Omental fat pad (tissue), 4 donors: ENCODE data around the gene CENPP. TPM values are rescaled to one million over a fixed set of nuclear protein-coding genes. Genes with fewer than 3 reads are reported as not detected.
"Not testable (repeated sequence)": the region's sequence is repeated elsewhere in the genome, so short reads cannot be mapped to it uniquely, and the experiment has no call there.

Source experiments
- ATAC-seq: fragments of 150-250 bp; one replicate; pipeline ENCODE4 v1.9.1; 2016; ENCODE audit warnings: mild to moderate bottlenecking, moderate library complexity; ENCODE audit not compliant: low FRiP score
- DNase-seq: peaks from one replicate; pipeline ENCODE4 v3.0.0-alpha.2; 2019; ENCODE audit warnings: low spot score
- total RNA-seq, 4 donors: library from RNA; depleted of rRNA; stranded (reverse); fragments of >200 nt; gene quantifications; one replicate each; pipeline ENCODE4 v1.1.0, GENCODE V29; 2016
- TF ChIP-seq, protein P1 (sequence below), 3 donors: fragments of 450-650 bp; IDR thresholded peaks; one replicate each; pipeline ENCODE4 v1.5.1; 2016 to 2017; ENCODE audit warnings: antibody characterized with exemption in 3 of 3, mild to moderate bottlenecking in 3 of 3, moderate library complexity in 2 of 3

Gene CENPP
- total RNA-seq, 4 donors from 2014 or later: 1.2 to 7.0 (median 5.6) TPM

DNA sequence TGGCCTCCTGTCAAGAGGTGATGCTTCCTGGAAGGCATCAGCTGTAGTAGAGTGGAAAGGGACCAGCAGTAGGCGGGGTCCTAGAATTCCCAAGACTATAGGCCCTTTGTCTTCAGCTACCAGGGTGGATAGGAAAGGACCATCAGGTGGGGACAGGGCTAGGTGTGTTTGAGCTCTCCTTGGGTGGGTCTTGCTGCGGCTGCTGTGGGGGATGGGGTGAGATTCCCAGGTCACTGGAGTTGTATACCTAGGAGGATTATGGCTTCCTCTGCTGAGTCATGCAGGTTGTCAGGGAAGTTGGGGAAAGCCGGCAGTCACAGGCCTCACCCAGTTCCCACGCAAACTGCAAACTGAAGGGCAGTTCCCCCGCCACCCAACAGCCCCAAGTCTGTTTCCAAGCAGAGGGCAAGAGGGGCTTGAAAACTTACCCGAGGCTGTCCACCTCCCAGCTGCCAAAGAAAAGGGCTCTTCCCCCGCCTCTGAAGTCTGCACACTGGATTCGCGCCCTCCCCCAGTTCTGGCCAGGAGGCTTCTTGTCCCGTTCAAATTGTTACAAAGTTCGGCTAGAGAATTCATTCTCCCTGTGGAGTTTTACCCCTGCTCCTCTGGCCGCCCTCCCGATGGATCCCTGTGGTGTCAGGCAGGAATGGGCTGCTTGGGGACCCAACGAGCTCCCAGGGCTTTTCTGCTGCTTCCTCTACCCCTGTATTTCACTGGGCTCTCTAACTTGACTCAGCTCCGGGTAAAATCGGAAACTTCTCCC, 233.0 kb downstream of the CENPP start:
- TF ChIP-seq, protein P1, sequence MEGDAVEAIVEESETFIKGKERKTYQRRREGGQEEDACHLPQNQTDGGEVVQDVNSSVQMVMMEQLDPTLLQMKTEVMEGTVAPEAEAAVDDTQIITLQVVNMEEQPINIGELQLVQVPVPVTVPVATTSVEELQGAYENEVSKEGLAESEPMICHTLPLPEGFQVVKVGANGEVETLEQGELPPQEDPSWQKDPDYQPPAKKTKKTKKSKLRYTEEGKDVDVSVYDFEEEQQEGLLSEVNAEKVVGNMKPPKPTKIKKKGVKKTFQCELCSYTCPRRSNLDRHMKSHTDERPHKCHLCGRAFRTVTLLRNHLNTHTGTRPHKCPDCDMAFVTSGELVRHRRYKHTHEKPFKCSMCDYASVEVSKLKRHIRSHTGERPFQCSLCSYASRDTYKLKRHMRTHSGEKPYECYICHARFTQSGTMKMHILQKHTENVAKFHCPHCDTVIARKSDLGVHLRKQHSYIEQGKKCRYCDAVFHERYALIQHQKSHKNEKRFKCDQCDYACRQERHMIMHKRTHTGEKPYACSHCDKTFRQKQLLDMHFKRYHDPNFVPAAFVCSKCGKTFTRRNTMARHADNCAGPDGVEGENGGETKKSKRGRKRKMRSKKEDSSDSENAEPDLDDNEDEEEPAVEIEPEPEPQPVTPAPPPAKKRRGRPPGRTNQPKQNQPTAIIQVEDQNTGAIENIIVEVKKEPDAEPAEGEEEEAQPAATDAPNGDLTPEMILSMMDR (IDR thresholded peaks at IDR 0.05): no peak
- no peak for ATAC-seq
- no peak for DNase-seq

DNA sequence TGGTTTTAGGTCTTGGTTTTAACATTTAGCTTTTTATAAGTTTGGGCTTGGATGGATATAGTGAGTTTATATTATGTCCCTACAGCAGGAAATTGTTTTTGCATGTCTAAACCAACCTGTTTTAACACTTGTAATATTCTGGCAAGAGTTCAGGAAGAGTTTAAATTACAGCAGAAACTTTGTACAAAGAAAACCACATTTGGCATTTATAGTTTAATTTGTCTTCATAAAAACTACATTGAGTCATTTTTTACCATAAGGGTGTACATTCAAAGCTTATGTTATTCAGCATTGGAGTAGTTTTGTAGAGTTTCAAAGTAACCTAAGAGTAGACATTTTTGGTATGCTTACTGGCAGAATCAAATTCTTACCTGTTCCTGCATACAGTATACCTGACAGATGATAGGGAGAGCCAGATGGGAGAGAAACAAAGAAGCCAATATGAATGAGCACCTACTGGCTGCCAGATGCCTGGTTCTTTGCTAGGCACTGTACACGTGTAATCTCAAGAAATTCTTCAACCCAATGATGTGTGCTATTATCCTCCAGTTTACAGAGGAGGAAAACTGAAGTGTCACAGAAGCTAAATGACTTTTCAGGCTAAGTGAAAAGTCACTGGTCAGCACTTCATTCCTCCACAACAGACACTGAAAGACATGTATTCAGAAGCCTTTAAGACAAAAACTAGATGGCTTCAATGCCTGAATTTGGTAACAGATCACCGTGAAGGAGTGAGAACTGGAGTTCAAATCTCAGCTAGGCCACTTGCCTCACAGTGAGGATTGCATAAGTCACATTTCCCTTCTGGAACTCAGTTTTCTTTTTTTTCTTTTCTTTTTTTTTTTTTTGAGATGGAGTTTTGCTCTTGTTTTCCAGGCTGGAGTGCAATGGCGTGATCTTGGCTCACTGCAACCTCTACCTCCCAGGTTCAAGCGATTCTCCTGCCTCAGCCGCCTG, 235.9 kb downstream of the CENPP start:
- DNase-seq: no peak
- TF ChIP-seq, protein P1 (IDR thresholded peaks at IDR 0.05): no peak
- no peak for ATAC-seq

DNA sequence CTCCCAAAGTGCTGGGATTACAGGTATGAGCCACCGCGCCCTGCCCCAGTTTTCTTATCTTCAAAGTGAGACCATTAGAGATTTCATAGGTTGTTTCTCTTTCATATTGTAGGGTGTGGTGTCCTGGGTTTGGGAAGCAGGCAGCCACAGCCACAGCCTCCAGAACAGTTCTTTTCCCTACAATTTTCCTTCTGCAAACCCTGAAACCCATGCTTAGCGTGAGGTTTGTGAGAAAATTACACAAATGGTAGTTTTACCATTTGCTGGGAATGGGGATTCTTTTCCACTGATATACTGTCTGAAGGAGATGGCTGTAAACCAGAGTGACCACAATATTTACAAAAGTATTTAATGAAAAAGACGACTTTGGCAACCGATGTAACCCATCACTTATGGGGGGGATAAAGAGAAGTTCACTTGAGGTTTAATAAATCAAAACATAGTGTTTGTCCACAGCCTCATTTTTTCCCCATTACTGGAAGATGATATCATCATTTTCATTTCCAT, 236.8 kb downstream of the CENPP start:
- ATAC-seq (no peak), DNase-seq (no peak)
- TF ChIP-seq, protein P1 (IDR thresholded peaks at IDR 0.05): no peak

DNA sequence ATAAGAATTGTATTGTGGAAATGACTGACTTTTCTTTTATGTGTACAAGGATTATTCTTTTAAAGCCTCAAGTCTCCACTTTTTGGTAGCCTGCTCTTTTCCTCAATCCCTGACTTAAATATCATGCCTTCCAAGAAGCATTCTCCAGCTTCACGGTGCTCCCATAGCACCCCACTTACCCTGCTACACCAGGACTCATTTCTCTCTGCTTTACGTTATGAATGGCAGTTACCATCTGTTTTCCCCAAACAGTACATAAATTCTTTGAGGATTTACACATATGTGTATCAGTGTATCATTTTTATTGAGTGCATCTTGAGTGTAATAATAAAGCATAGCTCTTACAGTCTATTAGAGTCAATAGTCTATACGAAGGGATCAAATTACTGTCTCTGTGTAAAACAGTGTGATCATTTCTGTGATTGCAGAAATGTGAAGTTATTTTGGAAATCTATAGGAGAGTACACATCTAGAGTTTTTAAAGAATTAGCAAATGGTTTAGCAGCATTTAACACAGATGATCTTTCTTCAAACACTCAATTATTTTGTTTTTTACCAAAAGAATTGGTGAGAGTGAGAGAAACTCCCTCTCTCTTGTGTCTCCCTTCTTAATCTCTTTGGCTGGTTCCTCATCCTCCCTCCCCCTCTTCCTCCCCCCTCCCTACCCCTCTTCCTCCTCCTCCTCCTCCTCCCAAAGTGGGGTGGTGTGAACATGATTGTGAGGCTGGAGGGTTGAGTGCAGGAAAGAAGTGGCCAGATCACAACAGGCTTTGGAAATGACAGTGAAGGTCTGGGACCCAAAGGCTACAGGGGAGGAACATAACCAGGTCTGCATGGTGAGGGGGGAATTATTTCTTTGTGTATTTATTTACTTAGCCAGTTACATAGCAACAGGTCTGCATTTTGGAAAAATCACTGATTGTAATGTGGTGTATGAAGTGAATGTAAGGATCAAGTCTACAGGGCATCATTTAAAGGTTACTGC, 237.7 kb downstream of the CENPP start:
- DNase-seq (no peak), ATAC-seq (no peak)
- TF ChIP-seq, protein P1 (IDR thresholded peaks at IDR 0.05): no peak

DNA sequence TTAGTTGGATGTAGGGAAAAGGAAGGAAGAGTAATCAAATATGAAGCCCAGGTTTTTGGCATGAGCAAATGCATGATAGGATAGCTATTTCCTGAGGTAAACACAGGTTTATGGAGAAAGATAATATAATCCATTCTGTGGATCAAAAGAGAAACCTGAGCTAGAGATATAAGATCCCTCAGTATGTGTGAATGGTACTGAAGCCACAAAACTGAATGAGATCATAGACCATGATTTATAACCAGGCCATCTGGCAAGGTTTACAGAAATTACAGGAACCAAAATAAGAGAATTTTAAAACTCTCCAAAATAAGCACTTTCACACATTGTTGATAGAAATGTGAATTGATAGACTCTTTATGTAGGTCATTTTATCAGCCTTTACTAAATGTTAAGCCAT, 238.8 kb downstream of the CENPP start:
- TF ChIP-seq, protein P1 (IDR thresholded peaks at IDR 0.05): no peak
- no peak for ATAC-seq
- no peak for DNase-seq

DNA sequence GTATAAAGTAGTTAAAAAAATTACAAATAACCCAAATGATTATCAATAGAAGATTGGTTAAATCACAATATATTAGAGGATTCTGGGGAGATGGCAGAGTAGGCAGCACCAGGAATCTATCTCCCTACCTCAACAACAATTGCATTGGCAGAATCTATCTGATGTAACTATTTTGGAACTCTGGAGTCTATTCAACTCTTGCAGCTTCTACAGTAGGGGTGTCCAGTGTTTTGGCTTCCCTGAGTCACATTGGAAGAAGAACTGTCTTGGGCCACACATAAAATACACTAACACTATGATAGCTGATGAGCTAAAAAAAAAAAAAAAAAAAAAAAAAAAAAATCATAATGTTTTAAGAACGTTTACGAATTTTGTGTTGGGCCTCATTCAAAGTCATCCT, 239.2 kb downstream of the CENPP start:
- DNase-seq (no peak), ATAC-seq (no peak)
- TF ChIP-seq, protein P1 (IDR thresholded peaks at IDR 0.05): no peak

DNA sequence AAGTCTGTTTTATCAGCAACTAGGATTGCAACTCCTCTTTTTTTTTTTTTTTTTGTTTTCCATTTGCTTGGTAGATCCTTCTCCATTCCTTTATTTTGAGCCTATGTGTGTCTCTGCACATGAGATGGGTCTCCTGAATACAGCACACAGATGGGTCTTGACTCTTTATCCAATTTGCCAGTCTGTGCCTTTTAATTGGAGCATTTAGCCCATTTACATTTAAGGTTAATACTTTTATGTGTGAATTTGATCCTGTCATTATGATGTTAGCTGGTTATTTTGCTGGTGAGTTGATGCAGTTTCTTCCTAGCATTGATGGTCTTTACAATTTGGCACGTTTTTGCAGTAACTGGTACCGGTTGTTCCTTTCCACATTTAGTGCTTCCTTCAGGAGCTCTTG, 246.1 kb downstream of the CENPP start:
- not testable (repeated sequence) for DNase-seq, ATAC-seq

DNA sequence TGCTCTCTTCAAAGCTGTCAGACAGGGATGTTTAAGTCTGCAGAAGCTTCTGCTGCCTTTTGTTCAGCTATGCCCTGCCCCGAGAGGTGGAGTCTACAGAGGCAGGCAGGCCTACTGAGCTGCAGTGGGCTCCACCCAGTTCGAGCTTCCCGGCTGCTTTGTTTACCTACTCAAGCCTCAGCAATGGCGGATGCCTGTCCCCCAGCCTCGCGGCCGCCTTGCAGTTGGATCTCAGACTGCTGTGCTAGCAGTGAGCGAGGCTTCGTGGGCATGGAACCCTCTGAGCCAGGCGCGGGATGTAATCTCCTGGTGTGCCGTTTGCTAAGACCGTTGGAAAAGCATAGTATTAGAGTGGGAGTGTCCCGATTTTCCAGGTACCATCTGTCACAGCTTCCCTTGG, 247.9 kb downstream of the CENPP start:
- DNase-seq, ATAC-seq: not testable (repeated sequence)
